Non-pigmented ciliary epithelial cell (primary cell): Measurements from ENCODE around the gene KRTAP10-12.

Source experiments
- DNase-seq: peaks from one replicate; pipeline ENCODE4 v3.0.0-alpha.2; 2010; ENCODE audit warnings: low read depth

KRTAP10-12 gene

DNA sequence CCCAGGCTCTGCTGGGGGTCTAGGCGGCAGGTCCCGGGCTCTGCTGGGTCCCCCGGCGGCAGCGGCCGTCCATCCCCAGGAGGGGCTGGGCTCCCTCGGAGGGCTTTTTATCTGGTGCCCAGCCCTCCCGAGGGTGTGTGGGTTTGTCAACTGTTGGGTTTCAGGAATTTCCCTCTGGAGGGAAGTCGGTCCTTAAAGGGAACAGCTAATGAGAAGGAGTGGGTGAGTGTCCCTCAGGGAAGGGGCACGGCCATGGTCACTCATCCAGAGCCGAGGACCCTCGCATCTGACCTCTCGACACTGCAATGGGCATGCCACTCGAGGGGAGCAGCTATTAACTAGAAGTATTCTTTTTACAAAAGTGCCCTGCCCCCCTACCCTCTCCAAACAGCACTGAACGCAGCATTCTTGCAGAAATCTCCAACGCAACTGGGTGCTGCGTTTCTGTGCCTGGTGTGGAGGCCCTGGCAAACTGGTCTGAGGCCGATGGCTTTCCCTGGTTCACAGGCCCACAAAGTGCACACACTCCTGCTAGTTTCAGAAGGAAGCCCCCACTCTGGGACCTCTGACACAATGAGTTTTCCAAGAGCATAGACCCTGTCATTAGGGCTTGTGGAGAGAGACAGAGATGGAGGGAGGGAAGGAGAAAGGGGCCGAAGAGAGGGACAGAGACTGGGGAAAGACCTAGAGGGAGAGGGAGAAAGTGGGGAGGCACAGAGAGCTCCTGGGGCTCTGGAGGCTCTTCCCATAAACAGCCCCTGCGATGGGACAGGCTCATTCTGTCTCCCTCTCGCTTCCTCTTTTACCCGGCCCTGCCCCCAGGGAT is 15.4 kb downstream of the KRTAP10-12 start:
- no peak for DNase-seq

DNA sequence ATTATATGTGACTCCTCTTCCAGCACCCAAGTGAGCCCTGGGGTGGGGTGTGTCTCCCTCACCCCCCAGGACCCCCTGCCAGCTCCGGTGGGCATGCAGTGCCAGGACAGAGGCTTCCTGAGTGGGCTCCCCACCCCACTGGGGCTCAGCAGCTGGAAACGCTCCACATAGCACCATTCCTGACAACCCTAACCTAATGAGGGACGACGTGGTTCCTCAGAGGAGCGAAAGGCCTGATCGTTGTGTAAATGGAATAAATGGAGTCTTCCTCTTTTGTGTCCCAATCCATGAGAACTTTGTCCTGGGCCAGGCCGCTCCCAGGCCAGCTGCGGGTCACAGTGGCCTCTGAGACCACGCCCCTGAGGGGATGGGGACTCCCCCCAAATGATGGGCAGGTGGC is 16.2 kb downstream of the KRTAP10-12 start:
- DNase-seq: no peak

DNA sequence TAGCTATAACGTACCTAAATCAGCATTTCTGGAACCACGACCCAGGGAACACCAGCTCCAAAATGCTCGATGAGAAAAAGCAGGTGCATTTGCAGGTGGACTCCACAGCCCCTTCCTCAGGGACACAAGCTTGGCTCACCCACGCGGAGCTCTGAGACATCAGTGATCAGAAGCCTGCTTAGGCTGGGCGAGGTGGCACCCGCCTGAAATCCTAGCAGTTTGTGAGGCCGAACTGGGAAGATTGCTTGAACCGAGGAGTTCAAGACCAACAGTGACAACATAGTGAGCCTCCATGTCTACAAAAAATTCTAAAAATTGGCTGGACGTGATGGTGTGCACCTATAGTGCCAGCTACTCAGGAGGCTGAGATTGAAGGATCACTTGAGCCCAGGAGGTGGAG is 16.9 kb downstream of the KRTAP10-12 start:
- DNase-seq: no peak

DNA sequence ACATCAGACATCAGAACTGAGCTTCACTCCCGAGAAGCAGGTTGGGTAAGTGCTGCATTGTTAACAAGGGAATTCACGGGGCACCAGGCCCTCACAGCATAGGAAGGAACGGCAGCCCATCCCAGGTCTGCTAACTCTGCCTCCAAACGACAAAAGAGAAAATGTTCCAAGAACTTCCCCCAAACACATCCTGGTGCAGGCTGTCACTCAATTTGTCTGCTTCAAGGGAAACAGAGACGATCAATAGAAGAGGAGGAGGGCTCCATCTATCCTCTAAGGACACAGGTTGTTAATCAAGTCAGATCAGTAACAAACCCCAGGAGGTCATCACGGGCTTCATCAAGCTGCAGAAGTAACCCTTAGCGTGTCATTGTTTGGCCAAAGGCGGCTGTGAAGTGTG is 17.9 kb downstream of the KRTAP10-12 start:
- no peak for DNase-seq

DNA sequence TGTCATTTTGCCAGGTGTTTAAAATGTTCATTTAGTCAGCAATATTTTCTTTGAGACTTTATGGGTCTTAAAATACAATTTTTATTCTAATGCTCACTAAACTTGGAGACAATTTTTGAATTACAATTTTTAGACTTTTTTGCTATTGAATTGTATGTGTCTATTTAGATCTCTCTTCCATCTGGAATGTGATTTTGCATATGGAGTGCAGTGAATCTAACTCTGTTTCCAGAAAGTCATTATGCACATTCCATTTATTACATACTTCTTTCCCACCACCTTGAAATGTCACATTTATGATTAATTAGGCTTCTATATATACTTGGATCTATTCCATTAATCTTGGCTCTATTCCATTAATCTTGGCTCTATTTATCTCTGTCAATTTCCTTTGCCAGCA is 20.0 kb downstream of the KRTAP10-12 start:
- no peak for DNase-seq

DNA sequence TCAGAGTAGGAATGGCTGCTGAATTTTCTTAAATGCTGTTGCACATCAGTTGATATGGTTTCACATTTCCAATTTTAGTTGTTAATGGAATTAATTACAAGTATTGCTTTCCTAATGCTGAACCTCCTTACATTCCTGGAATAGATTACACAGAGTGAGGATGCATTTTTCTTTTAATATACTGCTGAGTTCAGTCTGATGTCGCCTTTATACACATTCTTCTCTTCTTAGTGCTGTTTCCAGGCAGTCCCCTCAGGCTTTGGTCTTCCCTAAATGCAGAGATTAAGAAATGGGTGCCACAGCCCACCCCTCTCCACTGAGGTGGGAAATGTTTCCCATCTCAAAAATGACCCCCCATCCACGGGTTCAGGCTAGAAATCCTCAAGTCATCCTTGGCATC is 21.1 kb downstream of the KRTAP10-12 start:
- no peak for DNase-seq

DNA sequence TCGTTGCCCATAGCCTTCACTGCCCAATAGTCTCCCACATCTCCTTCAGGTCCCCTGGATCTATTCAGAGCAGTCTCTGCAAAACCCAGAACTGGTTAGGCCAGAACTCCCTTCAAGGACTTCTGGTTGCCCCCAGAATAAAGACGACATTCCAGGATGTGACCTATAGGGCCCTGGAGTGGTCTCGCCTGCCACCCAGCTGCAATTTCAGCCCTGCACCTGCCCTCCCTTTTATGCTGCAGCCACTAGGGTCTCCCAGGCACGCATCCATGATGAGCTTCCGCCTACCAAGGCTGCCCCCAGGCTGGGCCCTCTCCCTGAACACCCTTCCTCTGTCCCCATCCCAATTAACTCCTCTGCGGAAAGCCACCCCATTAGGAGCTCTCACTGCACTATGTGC is 21.6 kb downstream of the KRTAP10-12 start:
- no peak for DNase-seq

DNA sequence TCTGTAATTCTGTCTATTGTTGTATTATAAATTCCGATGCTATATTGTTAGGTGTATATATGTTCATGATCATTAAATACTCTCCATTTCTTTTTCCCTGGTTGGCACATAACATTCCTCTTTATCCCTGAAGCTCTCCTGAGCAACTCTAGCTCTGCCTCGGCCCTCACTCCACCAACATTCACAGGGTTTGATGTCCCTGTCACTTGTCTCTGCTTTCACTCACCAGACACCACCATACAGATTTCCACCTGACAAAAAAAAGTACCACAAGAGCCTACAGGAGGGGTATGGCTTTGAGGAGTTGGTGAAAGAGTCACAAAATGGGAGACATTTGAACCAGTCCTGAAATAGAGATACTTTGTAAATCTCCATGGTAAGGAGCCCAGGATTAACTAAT is 23.2 kb downstream of the KRTAP10-12 start:
- no peak for DNase-seq

DNA sequence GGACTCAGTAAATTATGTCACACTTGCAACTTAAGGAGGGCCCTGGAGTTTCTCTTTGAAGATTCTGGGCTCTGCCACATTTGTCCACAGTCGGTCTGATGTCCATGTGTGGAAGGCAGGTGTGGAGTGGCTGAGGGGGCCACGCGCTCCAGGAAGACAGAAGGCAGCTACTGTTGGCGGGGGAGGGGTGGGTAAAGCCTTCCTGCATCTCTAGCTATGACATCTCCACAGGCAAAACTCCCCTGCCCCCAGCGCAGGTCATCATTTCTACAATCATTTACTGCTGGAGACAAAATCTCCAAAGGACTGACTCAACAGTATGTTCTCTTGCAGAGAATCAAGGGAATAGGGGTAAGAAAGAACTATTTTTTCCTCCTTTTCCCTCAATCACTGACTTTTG is 25.8 kb downstream of the KRTAP10-12 start:
- DNase-seq: no peak

DNA sequence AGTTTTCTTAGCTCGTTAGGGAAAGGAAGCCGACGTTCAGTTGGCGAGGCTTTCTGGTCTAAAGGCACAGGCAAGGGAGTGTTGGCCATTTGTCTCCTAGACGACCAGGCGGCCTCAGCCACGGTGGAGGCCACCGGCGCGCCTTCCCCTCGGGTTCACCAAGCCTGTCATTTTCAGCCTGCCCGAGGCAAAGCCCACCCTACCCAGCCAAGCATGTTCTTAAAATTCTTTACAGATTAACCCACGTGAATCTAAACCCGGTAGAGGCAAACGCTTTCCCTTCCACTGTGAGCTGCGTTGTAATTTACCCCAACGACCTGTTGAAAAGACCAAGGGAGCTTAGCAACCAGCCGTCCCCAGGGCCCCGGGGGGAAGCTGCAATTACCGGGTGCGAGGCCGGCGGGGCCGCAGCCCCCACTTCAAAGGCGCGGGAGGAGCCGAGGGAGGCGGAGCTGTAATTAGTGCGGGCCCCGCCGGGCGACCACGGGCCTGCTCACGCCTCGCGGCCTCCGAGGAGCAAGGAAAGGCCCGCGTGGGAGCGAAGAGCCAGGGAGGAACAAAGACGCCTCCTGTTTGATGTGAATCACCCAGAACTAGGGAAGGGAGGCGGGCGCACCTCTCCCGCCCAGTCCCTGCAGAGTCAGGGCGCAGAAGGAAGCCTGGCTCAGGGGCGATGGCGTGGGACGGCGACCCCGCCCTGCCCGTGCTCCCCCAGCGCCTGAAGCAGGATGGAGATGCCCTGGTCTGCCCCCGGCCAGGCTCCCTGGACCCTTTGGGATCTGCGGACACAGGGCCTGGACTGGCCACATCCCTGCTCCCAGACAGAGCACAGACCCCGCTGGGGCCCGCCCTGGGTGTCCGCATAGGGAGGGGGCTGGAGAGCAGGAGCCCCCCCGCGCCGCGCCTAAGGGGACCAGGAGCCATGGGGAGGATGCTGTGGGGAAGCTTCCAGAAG is 26.5 kb downstream of the KRTAP10-12 start:
- DNase-seq: no peak

DNA sequence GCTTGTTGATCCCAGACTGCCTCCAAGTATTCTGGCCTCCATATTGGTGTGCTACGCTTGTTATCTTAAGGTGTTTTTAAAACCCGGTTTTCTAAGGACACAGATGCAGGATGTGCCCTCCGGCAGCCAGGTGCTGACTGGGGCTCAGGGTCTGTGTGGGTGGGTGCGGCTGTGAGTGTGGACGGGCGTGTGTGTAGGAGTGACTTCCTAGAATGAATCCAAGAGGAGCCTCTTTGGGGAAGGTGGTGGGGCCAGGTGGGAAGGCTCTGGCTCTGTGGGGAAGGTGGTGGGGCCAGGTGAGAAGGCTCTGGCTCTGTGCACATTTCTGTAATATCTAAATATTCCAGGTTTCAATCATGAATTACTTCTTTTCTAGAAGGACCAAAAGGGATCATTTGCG is 27.2 kb downstream of the KRTAP10-12 start:
- DNase-seq: no peak

DNA sequence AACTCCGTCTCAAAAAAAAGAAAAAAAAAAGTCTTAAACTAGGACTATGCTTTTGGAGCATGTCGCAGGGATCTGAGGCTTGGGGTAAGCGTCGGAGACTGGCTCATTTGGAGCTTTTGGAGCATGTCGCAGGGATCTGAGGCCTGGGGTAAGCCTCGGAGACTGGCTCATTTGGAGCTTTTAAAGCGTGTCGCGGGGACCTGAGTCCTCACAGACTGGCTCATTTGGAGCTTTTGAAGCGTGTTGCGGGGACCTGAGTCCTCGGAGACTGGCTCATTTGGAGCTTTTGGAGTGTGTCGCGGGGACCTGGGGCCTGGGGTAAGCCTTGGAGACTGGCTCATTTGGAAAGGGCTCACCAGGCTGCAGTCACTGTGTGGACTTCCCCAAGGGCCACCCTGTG is 28.0 kb downstream of the KRTAP10-12 start:
- no peak for DNase-seq

DNA sequence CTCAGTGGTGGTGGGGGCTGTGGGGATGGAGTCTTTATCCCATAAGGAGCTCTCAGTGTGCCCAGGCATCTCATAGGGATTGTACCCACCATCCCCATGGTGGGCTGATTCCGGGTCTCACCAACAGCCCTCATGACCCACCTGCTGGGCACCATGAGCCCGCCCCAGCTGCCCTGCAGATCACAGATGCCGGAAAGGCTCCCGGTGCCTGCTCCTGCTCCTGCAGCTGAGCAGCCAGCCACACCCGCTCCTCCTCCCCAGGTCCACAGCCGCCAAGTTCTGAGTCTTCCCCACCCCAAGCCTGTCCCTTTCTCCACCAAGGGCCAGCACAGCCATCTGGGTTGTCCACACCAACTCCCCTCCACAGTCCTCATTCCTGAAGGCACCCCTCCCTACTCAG is 29.9 kb downstream of the KRTAP10-12 start:
- DNase-seq: no peak

DNA sequence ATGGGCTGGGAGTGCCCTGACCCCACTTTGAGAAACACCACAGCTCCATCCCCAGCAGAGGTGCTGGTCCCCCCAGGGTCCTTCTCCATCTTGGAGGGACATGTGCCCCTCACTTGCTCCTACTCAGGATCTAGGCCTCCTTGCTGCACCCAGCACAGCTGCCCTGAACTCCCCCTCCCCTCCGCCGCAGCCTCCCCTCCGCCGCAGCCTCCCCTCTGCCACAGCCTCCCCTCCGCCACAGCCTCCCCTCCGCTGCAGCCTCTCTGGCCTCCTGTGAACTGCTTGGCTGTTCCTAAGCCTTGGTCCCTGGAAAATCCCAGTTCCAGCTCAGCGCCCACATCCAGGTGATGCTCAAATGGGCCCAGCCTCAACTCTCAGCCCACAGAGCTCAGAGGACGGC is 30.3 kb downstream of the KRTAP10-12 start:
- no peak for DNase-seq

DNA sequence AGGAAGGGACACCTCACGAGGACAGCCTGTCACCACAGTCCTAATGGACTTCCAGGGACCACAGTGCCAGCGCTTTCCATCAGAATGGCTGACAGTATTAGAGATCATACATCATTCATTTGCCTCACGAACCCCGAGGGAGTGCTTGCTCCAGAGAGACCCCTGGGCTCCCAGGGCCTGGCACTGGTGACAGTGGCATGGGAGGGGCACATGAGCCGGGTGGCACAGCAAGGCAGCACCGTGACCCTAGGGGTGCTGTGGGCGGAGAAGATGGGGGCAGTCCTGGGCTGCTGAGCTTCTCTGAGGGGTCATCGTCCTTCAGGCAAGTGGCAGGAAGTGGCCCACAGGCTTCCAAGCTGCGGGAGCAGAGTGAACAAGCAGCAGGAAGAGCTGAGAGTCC is 30.8 kb downstream of the KRTAP10-12 start:
- DNase-seq: no peak

DNA sequence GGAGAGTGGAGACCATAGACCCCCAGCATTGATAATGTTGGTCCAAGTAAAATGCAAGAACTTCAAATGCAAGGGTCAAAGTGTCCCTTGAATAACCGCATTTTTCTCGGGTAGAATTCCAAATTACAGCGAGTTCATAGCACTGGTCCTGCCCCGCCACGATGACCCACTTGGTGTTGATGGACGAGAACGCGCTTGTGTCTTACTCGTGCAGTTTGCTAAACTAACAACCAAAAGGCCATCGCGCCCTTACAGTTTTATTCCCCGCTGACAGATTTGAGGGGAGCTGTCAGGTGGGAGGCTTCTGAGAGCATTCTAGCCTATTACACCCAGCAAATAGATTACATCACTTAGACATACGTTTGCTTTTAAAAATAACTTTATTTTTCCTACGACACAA is 31.7 kb downstream of the KRTAP10-12 start:
- no peak for DNase-seq

DNA sequence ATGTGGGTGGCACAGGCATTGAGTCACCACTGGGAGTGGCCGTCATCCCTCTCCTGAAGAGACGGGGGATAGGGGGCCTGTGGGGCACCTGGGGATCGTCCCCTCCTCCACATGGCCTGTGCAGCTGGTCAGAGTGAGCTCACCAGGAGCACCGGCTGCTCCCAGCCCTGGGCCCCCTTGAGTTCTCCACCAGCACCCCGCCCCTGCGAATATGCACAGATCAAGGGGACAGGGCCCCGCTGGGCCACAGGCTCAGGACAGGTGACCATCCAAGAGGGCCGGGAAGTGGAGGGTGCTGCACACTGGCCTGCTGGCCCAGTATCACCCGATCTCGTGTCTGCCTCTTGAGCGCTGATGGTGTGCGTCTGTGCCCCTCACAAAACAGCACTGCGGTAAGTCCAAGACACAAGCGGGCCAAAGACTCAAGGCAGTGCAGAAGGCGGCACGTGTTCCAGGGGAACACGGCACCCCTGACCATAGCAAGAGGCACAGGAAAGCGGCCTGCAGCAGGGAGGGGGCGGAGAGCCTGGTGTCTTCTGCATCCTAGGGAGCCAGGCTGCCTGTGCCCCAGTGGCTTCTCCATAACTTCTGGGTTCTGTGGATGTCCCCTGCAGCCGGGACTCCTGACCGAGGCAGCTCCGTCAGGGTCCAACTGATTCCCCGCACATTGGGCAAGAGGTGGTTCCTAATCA is 32.5 kb downstream of the KRTAP10-12 start:
- no peak for DNase-seq

DNA sequence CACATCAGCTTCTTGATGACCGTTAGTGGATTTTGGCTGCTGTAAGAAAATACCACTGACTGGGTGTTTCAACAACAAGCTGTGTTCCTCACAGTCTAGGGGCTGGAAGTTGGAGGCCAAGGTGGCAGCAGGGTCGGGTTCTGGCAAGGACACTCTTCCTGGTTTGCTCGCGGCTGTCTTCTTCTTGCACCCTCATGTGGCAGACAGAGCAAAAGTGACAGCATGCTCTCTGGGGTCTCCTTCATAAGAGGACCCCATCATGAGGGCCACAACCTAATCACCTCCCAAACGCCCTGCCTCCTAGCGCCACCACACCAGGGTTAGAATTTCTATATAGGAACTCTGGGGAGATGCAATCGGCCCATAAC is 33.0 kb downstream of the KRTAP10-12 start:
- DNase-seq: no peak

DNA sequence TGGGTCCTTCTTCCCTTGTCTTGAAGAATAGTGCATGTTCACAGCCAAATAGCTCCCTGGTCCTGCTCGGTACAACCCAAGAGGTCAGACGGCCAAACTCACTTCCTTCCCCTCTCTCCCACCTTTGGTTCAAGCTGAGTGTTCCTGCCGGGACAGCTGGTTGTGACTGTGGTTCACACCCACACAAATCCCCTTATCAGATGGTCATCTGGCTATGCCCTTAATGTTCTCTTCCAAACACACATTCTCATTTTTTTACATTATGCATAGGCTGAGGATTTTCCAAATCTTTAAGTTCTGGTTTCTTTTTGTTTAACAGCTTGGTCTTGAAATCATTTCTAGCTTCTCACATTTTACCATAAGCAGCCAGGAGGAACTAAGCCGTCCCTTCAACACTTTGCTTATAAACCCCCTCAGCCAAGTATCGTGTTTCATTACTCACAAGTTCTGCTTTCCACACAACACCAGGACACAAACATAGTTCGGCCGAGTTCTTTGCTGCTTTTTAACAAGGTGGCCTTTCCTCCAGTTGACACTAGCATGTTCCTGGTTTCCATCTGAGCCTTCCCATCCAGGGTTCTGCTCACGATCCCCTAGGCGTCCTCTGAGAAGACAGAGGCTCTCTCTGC is 34.1 kb downstream of the KRTAP10-12 start:
- no peak for DNase-seq

DNA sequence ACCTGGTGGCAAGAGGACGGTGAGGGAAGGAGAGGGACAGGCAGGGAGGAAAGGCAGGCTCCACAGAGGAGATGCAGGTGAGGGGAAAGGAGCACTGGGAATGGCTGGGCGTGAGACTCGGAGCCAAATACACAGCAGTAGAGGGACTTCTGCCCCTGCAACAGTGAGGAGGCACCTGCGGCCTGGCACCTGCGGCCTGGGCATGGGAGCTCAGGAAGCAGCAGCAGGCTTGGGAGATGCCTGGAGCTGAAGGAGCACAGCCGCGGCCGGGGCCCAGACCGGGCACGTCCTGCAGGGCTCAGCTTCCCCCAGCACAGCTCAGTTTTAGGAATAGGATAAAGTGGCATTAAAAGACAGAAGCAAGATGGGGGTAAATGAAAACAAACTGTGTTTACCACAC is 35.3 kb downstream of the KRTAP10-12 start:
- no peak for DNase-seq

DNA sequence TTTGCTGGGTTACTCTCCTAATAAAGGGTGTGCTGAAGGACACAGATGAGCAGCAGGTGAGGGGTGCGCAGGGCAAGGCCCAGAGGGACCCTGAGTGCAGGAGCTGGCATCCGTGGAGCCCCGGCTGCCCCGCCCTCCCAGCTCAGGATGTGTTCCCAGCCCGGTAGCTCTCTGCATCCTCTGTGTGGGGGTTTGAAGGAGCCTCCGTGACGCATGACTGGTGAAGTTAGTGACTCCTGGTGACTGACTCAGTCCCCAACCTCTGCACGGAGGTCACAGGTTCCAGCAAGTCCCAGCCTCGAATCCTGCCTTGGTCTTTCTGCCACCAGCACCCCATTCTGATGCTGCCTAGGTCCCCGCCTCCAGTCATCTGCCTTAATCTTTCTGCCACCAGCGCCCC is 36.0 kb downstream of the KRTAP10-12 start:
- DNase-seq: no peak

DNA sequence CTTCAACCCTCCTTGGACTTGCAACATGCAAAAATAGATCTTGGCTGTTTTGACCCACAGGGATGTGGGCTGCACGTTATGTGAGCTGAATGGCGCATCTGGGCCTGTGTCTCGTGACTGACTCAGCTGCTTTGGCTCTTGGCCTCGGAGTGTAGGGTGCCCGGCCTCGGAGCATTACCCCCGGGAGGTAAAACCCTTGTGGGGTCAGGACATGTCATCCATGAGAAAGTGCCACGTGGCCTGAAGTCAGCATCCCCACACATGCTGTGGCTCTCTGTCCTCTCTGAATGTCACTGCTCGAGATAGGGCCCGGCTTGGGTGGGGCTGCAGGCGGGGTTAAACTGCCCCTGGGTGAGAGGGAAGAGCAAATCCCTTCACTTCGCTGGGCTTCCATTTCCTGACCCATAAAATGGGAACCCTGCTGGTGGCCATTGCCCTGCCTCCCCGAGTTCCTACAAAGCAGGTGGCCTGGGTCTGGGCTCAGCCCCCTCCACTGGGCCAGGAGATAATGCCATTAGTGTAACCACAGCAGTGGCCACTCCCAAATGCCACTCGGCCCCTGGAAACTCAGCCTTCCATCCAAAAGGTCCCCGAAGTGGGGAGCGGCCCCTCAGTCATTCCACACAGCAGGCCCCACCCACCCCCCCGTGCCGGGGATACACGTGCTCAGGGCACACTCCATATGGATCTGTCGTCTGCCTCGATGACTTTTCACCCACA is 37.2 kb downstream of the KRTAP10-12 start:
- no peak for DNase-seq
